ENCODE measurements around the gene CTNND2. TPM values are rescaled to one million over a fixed set of nuclear protein-coding genes. Genes with fewer than 3 reads are reported as not detected.

The CTNND2 gene
- polyA plus RNA-seq, 1 of the 3 experiments (the other 2 are of a cell fraction) = not detected

- no peaks in the 10 kb centered on the region for H3K9me2 ChIP-seq
- no peaks in the 10 kb centered on the region for H3F3A ChIP-seq (replicated peaks; ENCODE audit: insufficient read depth)
- no peak overlapping the region for H3K4me3 ChIP-seq (ENCODE audit: low read depth in 2 of 2, low read length in 1 of 2)
- no peaks in the 10 kb centered on the region for H3K27me3 ChIP-seq (ENCODE audit: insufficient read depth)
- POLR2A ChIA-PET = no interaction called here
- H3K9ac ChIP-seq = no peak overlapping the region
- no peaks in the 10 kb centered on the region for H3K79me2 ChIP-seq (ENCODE audit: insufficient read depth)
- no peaks in the 10 kb centered on the region for H4K20me1 ChIP-seq (ENCODE audit: insufficient read depth)
- H2AFZ ChIP-seq (ENCODE audit: low read depth) = no peak overlapping the region
- 10% methylated on average over 3 of the region's 3 CpGs for WGBS (ENCODE audit: low lambda C conversion rate)
- DNase-seq = no peak
- TF ChIP-seq USF1 (IDR thresholded peaks at IDR 0.05; ENCODE audit: borderline replicate concordance, low read depth) = no peak
- TF ChIP-seq CTCF (IDR thresholded peaks at IDR 0.05) = no peak
- no peak for TF ChIP-seq TAF1 (IDR thresholded peaks at IDR 0.05; ENCODE audit: borderline replicate concordance, low read depth, low read length)
- no peak for TF ChIP-seq JUND (IDR thresholded peaks at IDR 0.05)
- no peak for TF ChIP-seq GABPA (IDR thresholded peaks at IDR 0.05; ENCODE audit: low read depth)
- TF ChIP-seq NFIC (IDR thresholded peaks at IDR 0.05; ENCODE audit: borderline replicate concordance) = no peak
- TF ChIP-seq CHD2 (IDR thresholded peaks at IDR 0.05; ENCODE audit: low read length, partially characterized antibody) = no peak
- H3K27ac ChIP-seq (ENCODE audit: low read depth in 2 of 2, low read length in 1 of 2) = no peak overlapping the region
- H3K9me3 ChIP-seq = no peaks in the 10 kb centered on the region
- H3K36me3 ChIP-seq (replicated peaks in 1 of 2; ENCODE audit: control insufficient read depth in 1 of 2, insufficient read depth in 2 of 2, low read length in 1 of 2) = no peaks in the 10 kb centered on the region
- CTCF ChIA-PET = no interaction called here
- H3K4me2 ChIP-seq = no peak overlapping the region
- H3K4me1 ChIP-seq (ENCODE audit: control insufficient read depth in 1 of 2, insufficient read depth in 2 of 2, low read depth in 1 of 2, low read length in 1 of 2) = no peaks in the 10 kb centered on the region
Measured at GRCh38 chr5:11247224-11247623, 657.0 kb downstream of the CTNND2 start.

GRCh38 chr5:11240293-11241190, 663.7 kb downstream of the CTNND2 start:
- 1% methylated on average over 2 of the region's 2 CpGs for WGBS (ENCODE audit: low lambda C conversion rate)
- H3K4me3 ChIP-seq (ENCODE audit: low read depth in 2 of 2, low read length in 1 of 2) = no peak overlapping the region

More at GRCh38 chr5:11240293-11241190, 663.7 kb downstream of the CTNND2 start:
- no peak for TF ChIP-seq EZH2phosphoT487 (IDR thresholded peaks at IDR 0.05; ENCODE audit: borderline replicate concordance, low read depth)
- no peak for TF ChIP-seq FOXM1 (IDR thresholded peaks at IDR 0.05; ENCODE audit: low read depth)
- no peak for TF ChIP-seq RCOR1 (IDR thresholded peaks at IDR 0.05; ENCODE audit: low read length)
- no peak for TF ChIP-seq MXI1 (IDR thresholded peaks at IDR 0.05; ENCODE audit: low read depth, low read length)
- TF ChIP-seq FOXJ3 (CRISPR knock-in tag; IDR thresholded peaks at IDR 0.05) = no peak
- no peak for TF ChIP-seq RXRA (IDR thresholded peaks at IDR 0.05; ENCODE audit: borderline replicate concordance, low read depth)
- no peak for TF ChIP-seq POLR2AphosphoS5 (IDR thresholded peaks at IDR 0.05; ENCODE audit: low read depth, low read length)
- TF ChIP-seq ZBTB33 (IDR thresholded peaks at IDR 0.05; ENCODE audit: borderline replicate concordance, low read depth) = no peak
- no peak for TF ChIP-seq MAX (IDR thresholded peaks at IDR 0.05; ENCODE audit: low read depth)
- TF ChIP-seq GATA2 (CRISPR knock-in tag; IDR thresholded peaks at IDR 0.05) = no peak
- TF ChIP-seq NFIC (IDR thresholded peaks at IDR 0.05; ENCODE audit: borderline replicate concordance) = no peak
- Histone ChIP-seq H3K4me2 (no peak overlapping the region), H3F3A (replicated peaks; ENCODE audit: insufficient read depth) (no peaks in the 10 kb centered on the region), H3K27me3 (ENCODE audit: insufficient read depth) (no peaks in the 10 kb centered on the region), H4K20me1 (ENCODE audit: insufficient read depth) (no peaks in the 10 kb centered on the region), H3K9me3 (no peaks in the 10 kb centered on the region), H3K79me2 (ENCODE audit: insufficient read depth) (no peaks in the 10 kb centered on the region), H3K9ac (no peak overlapping the region), H3K36me3 (replicated peaks in 1 of 2; ENCODE audit: control insufficient read depth in 1 of 2, insufficient read depth in 2 of 2, low read length in 1 of 2) (no peaks in the 10 kb centered on the region), H3K27ac (ENCODE audit: low read depth in 2 of 2, low read length in 1 of 2) (no peak overlapping the region), H3K9me2 (no peaks in the 10 kb centered on the region), H2AFZ (ENCODE audit: low read depth) (no peak overlapping the region), H3K4me1 (ENCODE audit: control insufficient read depth in 1 of 2, insufficient read depth in 2 of 2, low read depth in 1 of 2, low read length in 1 of 2) (no peaks in the 10 kb centered on the region)
- no peak for DNase-seq
- ChIA-PET POLR2A (no interaction called here), CTCF (no interaction called here)

Measured in SK-N-SH (cell line).